GM18511 (cell line): ENCODE results near the gene SASS6.
A peak's percentile ranks its signal among the peaks of the same experiment; 100 is the strongest.

Experiments
- ATAC-seq: cut with Tn5 transposase; IDR thresholded peaks from one replicate; pipeline ENCODE4 v1.9.1; 2021; ENCODE audit warnings: mild to moderate bottlenecking, moderate library complexity; ENCODE audit not compliant: unreplicated experiment

The SASS6 gene

DNA sequence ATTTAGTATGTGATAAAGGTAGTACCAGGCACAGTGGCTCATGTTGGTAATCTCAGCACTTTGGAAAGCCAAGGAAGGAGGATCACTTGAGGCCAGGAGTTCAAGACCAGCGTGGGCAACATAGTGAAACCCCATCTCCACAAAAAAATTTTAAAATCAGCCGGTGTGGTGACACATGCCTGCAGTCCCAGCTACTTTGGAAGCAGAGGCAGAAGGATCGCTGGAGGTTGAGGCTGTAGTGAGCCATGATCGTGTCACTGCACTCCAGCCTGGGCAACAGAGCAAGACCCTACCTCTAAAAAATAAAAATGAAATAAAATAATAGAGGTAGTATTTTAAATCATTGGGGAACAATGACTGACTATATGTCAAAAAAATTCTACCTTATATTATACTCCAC, 17.2 kb downstream of the SASS6 start:
- no peak for ATAC-seq

DNA sequence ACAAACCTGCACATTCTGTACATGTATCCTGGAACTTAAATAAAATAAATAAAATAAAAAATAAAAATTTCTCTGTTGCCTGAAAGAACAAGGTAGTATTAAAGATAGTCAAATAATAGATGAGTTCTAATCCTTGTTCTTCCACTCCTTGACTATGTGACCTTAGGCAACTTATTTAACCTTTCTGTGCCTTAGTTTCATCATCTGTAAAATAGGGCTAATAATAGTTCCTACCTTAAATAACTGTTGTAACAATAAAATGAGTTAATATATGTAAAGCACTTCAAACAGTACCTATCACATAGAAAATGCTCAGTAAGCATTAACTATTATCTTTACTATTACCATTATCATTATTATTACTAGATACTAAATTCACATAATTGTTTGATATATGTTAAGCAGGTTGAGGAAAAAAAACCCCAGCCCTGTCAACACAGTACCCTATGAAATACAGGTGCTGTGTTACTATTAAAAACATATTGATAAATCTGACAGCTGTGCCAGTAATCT, 23.1 kb downstream of the SASS6 start:
- ATAC-seq: no peak

DNA sequence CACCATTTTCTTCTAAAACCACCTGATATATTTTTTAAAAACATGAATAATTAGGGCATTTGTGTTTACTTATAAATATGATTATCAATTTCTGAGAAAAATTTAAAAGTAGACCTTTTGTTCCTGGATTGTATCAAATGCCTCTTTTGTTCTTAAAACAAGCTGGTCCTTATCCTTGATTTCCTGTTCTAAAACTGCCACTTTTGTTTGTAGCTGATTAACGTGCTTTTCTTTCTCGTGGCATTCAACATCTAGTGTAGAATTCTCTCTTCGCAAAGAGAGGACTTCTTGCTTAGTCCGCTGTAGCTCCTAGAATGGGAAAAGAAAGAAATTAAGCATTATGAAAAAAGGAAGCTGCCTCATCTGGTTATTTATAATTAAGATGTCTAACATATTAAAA, 25.0 kb downstream of the SASS6 start:
- ATAC-seq: no peak

DNA sequence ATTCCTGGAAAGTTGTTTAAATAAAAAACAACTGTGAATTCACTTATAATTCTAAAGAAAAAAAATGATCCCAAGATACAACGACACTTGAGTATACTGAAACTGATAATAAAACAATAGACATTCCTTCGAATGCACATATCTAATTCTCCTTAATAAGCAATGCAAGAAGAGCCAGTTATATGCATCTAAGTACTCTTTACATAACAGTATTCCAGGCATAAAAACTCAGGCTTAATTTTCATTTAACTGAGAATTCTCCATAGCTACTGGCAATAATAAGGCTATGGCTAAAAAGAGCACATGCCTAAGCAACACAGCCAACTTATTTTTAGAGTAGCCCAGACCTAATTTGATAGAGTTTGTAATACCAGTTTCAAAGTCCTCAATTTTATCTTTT, 31.2 kb downstream of the SASS6 start:
- ATAC-seq: no peak

DNA sequence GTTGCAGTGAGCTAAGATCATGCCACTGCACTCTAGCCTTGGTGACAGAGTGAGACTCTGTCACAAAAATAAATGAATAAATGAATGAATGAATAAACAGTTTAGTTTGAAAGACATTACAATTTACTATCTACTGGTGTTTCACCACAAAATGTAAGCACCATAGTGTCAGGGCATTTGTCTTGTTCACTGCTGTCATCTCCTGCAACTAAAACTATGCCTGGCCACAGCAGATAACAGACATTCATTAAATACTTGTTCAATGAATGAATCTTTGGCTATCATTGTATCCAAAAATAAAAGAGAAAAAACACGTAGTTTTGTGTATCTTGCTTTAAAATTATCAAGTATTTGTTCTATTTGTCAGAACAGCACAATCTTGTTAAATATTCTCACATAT, 32.5 kb downstream of the SASS6 start:
- no peak for ATAC-seq

DNA sequence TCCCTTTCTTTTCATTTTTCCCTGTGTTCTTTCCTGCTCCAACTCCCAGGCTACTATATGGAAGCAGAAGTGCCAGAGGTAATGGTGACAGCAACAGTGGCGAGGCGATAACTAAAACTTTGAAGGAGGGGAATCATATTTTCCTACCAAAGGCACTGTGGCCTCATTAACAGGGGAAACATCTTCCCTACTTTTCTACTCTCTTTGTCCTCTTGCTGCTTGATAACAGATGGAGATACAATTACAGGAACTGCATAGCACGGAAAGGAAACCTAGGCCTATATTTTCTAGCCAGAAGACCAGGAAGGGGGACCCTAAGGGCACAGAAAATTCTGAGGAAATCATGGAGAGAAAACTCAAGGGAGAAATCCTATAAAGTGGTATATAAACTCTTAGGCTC, 42.3 kb downstream of the SASS6 start:
- ATAC-seq: no peak

DNA sequence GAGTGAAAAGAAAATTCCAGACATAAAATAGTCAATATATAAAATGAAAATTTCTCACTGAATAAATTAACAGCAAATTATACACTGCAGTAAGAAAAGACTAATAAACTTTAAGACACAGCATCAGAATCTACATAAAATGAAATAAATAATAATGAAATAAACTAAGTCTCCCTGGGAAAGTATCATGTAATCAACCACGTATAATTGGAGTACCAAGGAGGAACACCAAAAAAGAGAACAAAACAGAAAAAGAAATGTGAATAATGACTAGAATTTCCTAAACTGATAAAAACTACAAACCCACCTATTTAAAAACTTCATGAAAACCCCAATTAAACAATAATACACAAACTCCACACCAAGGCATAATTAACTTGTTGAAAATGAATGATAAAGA, 43.6 kb downstream of the SASS6 start:
- ATAC-seq: no peak

DNA sequence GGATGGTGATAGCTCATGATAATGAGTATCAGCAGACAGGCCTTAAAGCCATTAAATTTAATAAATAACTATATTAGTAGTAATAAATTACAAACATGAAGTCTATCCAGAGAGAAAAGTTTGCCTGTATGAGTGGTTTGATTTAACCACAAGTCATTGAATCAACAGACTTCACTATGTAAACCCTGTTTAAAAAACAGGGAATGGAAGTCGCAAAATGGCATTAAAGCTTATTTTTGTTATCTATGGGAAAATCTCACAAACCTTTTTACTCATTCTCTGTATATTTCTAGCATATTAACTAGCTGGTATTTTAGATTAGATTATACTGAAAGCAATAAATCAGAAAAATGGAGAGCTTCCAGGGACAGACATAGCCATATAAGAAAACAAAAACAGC, 45.3 kb downstream of the SASS6 start:
- ATAC-seq: no peak

DNA sequence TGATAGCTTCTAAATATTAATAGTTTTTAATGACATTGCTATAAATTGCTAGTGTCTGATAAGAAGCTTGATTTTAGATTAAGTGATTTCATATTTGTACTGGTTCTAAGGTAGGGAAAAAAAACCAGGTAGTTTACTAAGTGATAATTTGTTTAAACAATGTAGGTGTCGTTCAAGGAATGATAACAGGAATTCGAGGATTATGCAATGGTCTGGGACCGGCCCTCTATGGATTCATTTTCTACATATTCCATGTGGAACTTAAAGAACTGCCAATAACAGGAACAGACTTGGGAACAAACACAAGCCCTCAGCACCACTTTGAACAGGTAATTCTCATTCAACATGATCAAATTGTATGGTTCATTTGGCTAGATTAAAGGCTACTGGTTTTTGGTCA, 52.4 kb downstream of the SASS6 start:
- ATAC-seq: no peak

DNA sequence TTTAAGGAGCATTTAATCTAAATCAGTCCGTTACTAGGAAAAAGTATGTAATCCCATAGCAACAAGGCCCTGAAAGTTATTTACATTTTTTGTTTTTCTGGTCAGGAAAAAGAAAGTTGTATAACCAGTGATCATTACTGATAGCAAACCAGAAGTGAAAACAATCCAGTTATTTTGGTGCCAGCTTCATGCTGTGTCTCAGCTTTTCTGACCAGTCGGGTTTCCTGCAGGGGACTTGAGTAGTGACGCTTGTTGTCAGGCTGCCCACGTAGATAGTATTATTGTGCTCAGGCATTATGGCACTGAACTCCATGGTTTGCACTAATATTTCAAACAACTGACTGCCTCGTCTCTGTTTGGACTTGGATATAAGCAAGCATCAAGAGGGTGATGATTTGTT, 55.2 kb downstream of the SASS6 start:
- ATAC-seq: peak; percentile 66

DNA sequence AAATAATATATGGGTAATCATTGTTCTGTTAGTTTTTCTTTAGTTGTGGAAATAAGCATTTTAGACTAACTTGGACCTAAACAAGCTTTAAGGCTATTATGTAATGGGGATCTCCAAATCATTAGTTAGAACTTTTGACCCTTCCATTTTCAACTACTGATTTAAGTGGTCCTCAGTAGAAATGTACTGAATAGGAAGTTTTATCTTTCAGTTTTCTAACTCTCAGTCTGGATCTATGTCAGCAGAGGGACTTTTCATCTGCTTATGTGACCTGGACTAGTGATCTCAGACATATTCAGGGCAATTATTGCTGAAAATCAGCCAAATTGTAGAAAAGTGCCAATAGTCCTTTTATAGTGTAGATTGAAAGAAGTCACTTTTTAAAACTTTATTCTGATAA, 56.0 kb downstream of the SASS6 start:
- ATAC-seq: peak; percentile 70

DNA sequence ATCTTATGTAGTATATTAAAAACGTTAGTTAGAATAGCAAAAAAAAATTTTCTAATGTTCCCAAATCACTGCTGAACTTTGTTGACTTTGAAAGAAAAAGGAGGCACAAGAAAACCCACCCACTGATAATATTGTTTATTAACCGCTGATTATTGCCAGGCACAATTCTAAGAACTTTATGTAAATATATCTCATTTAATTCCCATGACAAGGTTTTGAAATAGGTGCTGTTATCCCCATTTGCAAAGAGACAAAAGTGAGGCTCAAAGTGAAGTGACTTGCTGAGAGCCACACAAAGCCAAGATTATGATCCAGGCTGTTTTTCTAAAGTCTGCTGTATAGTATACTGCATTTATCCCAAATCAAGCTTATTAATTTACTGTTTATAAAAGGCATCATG, 56.4 kb downstream of the SASS6 start:
- peak; percentile 2 for ATAC-seq

DNA sequence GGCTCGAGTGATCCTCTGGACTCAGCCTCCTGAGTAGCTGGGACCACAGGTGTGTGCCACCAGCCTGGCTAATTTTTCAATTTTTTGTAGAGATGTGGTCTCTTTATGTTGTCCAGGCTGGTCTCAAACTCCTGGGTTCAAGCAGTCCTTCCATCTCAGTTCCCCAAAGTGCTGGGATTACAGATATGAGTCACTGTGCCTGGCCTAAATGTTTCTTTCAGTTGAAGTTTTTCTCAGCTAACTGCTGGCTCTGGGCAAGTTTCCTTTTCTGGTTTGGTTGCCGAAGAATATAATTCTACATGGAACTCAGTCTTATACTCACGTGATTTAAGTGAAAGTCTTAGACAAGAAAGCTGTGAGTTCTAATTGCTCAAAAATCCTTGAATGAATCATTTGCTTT, 57.0 kb downstream of the SASS6 start:
- peak; percentile 68 for ATAC-seq

DNA sequence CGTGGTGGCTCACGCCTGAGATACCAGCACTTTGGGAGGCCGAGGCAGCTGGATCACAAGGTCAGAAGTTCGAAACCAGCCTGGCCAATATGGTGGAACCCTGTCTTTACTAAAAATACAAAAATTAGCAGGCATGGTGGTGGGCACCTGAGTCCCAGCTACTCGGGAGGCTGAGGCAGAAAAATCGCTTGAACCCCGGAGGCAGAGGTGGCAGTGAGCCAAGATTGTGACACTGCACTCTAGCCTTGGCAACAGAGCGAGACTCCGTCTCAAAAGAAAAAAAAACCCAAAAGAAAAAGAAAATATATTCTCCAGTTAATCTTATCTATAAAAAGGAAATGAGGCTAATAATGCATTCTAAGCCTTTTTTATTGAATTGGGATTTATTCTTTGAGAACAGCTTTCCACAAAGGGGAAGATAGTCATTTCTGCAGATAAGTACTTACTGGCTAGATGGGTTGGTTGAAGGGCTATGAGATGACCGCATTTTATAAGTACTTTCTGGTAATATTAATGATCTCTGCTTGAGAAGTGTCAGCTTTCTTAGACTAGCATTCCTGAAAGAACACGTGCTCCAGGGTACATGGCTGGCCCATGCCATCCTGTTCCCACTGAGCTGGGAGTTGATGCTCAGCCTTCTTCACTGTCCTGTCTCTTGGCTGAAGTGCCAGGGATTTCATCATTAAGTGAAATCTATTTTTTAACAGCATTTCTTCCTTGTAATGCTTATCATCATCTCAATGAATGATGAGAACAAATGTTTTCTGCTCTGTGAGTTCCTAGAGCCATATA, 57.9 kb downstream of the SASS6 start:
- ATAC-seq: no peak

DNA sequence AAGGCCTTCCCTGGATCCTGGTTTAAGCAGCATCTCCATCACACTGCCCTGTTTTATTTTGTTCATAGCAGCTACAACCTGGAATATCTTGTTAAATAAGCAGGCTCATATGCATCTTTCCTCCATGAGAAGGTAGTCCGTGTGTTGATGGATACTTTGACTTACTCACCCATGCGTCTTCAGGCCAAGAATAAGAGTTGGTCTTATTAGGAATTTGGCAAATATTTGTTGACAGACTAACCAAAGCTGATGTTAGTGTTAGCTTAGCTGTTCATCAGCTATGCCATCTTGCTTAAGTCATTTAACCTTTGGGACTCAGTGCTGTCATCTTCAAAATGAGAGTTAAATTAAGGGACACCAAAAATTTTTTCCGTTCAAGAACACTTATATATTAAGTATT, 59.2 kb downstream of the SASS6 start:
- no peak for ATAC-seq

DNA sequence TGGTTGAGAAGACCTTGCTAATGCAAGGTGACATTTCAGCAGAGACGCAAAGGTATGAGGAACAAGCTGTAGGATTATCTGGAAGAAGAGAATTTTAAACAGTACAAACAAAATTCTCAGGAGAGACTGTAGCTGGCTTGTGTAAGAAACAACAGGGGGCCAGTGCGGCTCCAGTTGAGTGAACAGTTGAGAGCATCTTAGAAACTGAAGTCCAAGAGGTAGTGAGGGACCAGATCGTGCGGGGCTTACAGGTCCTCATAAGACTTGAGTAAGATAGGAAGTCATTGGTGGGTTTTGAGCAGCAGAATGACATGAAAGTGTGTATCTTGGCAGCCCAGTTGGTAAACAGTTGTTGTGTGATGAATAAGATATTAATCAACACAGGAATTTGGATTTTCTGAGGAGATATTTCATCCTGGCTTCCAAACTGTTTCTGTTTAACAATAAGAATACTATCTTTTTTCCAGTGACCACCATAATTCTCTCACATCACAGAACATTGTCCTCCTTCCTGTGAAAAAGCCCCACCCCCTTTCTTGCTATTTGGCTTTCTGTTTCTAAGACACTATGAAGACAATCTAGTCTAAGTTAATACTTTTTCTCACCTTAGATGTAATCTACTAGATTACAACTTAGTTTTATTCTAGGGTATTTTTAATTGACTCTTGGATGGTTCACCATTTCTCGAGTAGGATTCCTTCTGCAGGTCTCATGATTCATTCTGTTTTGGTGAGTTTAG, 62.4 kb downstream of the SASS6 start:
- no peak for ATAC-seq

DNA sequence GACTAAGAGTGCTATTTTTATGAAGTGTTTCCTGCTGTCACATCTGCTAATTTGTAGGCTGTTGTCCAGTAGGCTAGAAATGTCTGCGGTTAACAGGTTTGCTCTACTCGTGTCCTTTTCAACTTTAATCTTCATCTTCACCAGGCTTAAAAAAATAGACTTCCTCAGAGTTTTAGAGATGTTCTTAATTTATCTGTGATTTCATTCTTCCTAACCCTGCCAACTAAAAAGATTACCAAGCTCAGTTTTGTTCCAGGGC, 66.8 kb downstream of the SASS6 start:
- ATAC-seq: no peak

DNA sequence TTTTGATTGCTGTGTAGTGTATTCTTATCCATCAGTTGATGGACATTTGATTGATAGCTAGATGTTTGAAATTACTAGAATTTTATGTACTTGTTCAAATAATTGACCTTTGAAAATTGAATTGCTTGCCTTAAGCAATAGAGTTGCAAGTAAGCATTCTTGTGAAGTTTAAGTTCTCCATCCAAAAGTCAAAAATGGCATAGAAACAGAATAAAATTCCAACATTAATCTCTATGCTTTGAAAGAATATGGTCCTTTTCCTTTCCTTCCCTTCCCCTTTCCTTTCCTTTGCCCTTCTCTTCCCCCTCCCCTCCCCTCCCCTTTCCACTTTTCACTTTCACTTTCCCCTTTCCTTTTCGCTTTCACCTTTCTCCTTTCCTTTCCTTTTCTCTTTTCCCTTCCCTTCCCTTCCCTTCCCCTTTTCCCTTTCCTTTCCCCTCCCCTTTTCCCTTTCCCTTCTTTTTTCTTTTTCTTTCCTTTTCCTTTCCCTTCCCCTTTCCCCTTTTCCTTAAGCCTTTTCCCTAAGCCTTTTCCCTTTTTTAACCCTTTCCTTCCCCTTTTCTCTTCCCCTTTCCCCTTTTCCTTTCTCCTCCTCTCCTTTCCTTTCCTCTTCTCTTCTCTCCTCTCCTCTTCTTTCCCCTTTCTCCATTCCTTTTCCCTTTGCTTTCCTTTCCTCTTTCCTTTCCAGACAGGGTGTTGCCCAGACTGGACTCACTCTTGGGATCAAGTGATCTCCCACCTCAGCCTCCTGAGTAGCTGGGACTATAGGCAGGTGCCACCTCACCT, 67.4 kb downstream of the SASS6 start:
- ATAC-seq: no peak

DNA sequence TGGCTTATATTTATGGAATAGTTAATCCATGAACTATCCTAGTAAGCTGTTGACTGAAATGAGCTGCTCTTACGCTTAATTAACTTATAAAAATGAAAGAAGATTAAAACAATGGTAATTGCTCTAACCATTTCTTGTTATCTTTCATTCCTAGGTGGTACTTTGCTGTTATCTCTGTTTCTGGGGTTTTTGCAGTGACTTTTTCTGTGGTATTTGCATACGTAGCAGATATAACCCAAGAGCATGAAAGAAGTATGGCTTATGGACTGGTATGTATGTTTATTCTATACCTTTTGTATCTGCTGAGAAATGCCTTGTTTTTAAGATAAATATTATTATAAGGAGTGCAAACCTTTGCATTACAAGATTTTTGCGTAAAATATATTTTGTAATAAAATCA, 71.0 kb downstream of the SASS6 start:
- no peak for ATAC-seq

DNA sequence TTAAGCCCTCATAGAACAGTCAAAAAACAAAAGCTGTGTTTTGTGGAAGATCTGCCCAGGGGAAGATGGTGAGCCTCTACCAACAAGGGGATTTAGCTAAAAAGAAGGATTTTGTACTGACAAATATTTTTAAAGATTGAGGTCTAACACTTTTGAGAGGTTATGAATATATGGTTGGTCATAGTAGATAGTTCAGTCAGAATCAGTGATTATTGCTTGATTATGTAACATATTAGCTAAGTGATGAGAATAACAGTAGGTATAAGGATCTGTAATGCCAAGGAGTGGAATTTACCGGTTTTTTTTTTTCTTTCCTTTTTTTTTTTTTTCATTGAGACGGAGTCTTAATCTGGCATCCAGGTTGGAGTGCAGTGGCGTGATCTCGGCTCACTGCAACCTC, 79.0 kb downstream of the SASS6 start:
- ATAC-seq: no peak

DNA sequence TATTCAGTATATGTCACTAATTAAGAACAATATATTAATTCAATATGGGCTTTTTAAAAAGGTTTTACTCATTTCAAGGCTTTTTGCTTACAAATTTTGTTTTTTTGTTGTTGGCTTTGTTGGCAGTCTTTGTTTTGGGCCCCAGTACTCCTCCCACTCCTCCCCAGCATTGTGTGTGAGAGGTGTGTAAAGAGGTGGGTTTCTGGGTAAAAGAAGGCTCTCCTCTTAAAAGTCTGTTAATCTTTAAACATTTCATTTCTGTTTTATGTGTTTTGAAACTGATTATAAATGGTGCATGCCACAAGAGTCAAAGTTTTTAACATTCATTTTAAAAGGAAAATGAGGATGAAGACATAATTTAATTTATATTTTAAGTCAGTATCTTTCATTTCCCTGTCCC, 79.6 kb downstream of the SASS6 start:
- ATAC-seq: peak; percentile 65

DNA sequence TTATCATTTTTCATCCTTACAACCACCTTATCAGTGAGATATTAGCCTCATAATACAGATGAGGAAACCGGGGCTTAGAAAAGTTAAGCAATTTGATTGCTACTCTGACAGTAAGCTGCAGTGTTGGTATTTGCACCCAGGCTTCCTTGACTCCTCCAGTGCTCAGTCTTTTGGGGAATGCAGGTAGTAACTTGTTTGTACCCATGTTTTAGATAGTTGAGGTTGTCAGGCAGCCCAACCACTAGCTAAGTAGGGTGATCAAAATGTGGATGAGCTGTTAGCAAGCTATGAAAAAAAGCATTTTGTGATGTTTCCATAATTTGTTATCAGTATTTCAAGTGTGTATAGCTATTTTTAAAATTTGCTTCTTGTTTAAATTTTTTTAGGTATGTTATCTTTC, 80.8 kb downstream of the SASS6 start:
- no peak for ATAC-seq
